ENCODE measurements around the gene TRIM38.

The TRIM38 gene

DNA sequence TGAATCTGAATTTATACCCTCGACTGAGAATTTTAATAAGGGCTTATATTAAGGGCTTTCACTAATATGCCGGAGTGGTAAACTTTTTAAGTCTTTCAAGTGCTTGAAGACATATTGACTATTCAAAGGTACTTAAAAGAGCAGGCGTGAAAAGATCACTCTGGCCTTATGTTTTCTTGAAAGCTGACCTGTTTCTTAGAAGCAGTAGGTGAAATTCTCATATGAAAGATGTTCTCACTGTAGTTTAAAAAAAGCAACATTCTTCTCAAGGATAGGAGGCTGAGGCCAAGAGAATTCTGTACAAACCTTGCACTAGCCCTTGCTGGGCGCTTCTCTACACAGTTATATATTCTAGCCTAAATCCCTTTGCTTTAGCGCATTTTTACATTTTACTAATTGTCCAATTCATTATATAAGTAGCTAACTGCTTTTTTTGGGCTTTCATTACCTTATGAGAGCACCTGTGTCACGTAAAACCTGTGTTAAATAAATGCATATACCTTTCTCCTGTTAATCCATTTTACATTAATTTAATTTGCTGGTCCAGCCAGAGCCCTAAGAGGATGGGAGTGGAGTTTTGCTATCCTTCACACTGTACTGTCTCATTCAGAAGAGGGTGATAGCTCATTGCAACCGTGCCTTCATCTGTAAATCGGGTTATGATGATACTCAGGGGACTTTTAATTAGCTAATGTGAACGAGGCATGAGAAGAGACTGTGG, 65.0 kb downstream of the TRIM38 start:
- H3K27ac ChIP-seq: peak overlapping the region; percentile 93
- H3K36me3 ChIP-seq: no peaks in the 10 kb centered on the region
- TF ChIP-seq, protein P1, sequence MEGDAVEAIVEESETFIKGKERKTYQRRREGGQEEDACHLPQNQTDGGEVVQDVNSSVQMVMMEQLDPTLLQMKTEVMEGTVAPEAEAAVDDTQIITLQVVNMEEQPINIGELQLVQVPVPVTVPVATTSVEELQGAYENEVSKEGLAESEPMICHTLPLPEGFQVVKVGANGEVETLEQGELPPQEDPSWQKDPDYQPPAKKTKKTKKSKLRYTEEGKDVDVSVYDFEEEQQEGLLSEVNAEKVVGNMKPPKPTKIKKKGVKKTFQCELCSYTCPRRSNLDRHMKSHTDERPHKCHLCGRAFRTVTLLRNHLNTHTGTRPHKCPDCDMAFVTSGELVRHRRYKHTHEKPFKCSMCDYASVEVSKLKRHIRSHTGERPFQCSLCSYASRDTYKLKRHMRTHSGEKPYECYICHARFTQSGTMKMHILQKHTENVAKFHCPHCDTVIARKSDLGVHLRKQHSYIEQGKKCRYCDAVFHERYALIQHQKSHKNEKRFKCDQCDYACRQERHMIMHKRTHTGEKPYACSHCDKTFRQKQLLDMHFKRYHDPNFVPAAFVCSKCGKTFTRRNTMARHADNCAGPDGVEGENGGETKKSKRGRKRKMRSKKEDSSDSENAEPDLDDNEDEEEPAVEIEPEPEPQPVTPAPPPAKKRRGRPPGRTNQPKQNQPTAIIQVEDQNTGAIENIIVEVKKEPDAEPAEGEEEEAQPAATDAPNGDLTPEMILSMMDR (IDR thresholded peaks at IDR 0.05): no peak
- DNase-seq: no peak
- intact Hi-C loops (cut with DNase I; ENCODE audit: low total_unique reads): loop anchor here (10.0 kb wide), 1 partner anchor 1807 kb away; a partner anchor contains a TSS
- no peaks in the 10 kb centered on the region for H3K27me3 ChIP-seq
- peaks cover 0 to 28% (median 12%) of the 10 kb centered on the region in 4 donors for H3K4me1 ChIP-seq
- no peaks in the 10 kb centered on the region for H3K9me3 ChIP-seq
- peak overlapping the region; percentile 69 to 76 for H3K4me3 ChIP-seq

DNA sequence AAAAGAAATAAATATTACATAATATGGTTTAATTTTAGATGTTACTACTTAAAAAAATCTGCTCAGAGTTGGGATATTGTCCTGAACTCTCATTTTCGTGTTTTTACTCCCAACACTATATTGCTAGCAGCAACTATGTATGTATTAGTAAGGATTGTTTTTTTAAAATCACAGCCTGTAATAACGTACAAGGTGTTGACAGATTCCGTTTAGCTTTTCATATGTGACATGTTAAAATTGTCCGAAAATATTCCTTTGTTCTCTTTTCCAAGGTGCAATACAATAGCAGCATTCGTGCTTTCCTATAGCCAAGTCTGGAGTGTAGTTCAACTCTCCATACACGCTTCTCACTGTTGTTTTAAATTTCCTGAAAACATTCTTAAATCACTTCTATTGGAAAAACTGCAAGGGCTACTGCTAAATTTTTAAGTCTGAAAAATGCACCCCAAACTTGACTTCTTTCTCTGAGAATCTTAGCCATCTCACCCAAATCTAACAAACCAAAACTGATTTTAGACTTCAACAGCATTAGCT, 65.7 kb downstream of the TRIM38 start:
- no peaks in the 10 kb centered on the region for H3K36me3 ChIP-seq
- H3K27me3 ChIP-seq: no peaks in the 10 kb centered on the region
- H3K27ac ChIP-seq: no peak overlapping the region
- H3K4me1 ChIP-seq: peaks cover 0 to 32% (median 12%) of the 10 kb centered on the region in 4 donors
- TF ChIP-seq, protein P1 (IDR thresholded peaks at IDR 0.05): no peak
- H3K9me3 ChIP-seq: no peaks in the 10 kb centered on the region
- intact Hi-C loops (cut with DNase I; ENCODE audit: low total_unique reads): loop anchor here (10.0 kb wide), 1 partner anchor 1807 kb away; a partner anchor contains a TSS
- no peak for DNase-seq
- no peak overlapping the region for H3K4me3 ChIP-seq

DNA sequence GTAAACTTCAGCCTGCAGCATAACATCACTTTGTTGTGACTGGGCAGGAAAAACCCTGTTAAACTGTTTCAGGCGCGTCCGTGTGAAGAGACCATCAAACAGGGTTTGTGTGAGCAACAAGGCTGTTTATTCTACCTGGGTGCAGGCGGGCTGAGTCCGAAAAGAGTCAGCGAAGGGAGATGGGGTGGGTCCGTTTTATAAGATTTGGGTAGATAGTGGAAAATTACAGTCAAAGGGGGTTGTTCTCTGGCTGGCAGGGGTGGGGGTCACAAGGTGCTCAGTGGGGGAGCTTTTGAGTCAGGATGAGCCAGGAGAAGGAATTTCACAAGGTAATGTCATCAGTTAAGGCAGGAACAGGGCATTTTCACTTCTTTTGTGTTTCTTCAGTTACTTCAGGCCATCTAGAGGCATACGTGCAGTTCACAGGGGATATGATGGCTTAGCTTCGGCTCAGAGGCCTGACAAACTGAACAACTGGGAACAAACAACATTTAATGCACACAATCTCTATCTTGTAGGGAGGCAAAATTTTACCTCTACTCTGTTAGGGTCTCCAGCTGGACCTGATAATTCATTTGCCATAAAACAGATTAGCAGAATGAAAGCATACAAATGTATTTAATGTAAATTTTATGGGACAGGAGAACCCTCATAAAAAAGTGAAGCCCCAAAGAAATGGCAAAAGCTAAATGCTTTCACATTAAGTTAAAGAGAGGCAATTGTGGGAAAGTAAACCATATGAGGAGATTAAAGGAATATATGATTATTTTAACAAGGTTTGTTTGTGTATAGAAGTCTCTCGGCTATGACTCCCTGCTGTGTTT, 66.4 kb downstream of the TRIM38 start:
- Histone ChIP-seq H3K27ac (no peak overlapping the region), H3K4me3 (no peak overlapping the region), H3K4me1 (peaks cover 0 to 33% (median 12%) of the 10 kb centered on the region in 4 donors), H3K27me3 (no peaks in the 10 kb centered on the region), H3K36me3 (no peaks in the 10 kb centered on the region), H3K9me3 (no peaks in the 10 kb centered on the region)
- TF ChIP-seq, protein P1 (IDR thresholded peaks at IDR 0.05): no peak
- no peak for DNase-seq
- intact Hi-C loops (cut with DNase I; ENCODE audit: low total_unique reads): loop anchor here (10.0 kb wide), 1 partner anchor 1806 kb away; a partner anchor contains a TSS

DNA sequence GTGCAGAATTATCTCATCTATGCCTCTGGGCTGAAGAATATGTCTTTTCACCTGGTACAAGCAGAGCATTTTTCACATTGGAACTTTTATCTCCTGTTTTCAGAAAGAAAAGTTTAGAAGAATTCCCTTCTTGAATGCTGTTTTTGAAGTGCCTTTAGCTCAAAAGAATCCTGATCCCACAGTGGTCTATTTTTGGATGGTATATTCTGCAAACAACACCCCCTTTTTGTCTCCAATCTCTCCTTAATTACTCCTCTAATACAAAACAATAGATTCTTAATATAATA, 66.9 kb downstream of the TRIM38 start:
- Histone ChIP-seq H3K36me3 (no peaks in the 10 kb centered on the region), H3K9me3 (no peaks in the 10 kb centered on the region), H3K4me1 (peaks cover 0 to 37% (median 12%) of the 10 kb centered on the region in 4 donors), H3K27me3 (no peaks in the 10 kb centered on the region), H3K27ac (no peak overlapping the region), H3K4me3 (no peak overlapping the region)
- TF ChIP-seq, protein P1 (IDR thresholded peaks at IDR 0.05): no peak
- no peak for DNase-seq
- intact Hi-C loops (cut with DNase I; ENCODE audit: low total_unique reads): loop anchor here (10.0 kb wide), 1 partner anchor 1805 kb away; a partner anchor contains a TSS

DNA sequence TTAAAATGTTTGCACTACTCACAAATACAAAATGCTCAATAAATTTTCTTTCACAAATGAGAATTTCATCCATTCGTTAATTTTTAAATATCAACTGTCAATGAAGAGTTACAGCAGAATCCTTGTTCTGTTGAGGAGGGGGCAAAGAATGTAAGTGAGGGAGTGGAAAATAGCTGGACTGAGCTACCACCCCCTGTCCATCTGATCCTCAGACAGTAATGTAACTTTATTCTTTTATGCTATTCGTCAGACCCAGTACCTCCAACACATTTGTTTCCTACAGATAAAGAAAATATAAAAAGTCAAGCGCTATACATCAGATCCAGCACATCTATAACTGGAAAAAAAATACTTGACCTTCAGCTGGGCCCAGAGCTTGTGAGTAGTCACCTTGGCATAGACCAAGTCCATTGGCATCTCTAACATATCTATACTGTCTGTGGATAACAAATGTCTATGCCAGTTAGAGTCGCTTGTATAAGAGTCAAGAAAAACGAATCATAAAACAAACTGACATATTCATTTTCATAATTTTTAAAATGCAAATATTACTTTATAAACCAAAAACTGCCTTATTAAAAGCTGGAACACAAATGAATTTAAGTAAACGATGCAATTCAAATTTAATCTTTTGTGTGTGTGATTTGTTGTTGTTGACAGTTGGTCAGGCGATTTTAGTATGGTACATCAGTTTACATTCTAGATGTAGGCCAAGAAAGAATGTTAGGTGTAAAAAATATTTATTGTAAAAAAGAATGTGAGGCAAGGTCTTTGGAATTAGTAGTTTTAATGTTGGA, 67.5 kb downstream of the TRIM38 start:
- no peak overlapping the region for H3K4me3 ChIP-seq
- no peaks in the 10 kb centered on the region for H3K36me3 ChIP-seq
- intact Hi-C loops (cut with DNase I; ENCODE audit: low total_unique reads): loop anchor here (10.0 kb wide), 1 partner anchor 1805 kb away; a partner anchor contains a TSS
- TF ChIP-seq, protein P1 (IDR thresholded peaks at IDR 0.05): no peak
- H3K4me1 ChIP-seq: peaks cover 0 to 34% (median 12%) of the 10 kb centered on the region in 4 donors
- no peaks in the 10 kb centered on the region for H3K9me3 ChIP-seq
- DNase-seq: no peak
- no peak overlapping the region for H3K27ac ChIP-seq
- H3K27me3 ChIP-seq: no peaks in the 10 kb centered on the region
